SU-DHL-6 (cell line): ENCODE data around the gene NKTR.

Experiments
- EZH2phosphoT487 ChIP-seq: fragments of 200-600 bp; sonication (generic), shearing (Covaris generic); conservative IDR thresholded peaks from 2 replicates; pipeline ENCODE4 v1.6.1; 2018; ENCODE audit warnings: mild to moderate bottlenecking, antibody characterized with exemption, low read length, moderate library complexity, mixed read lengths
- TF ChIP-seq, protein P1 (sequence below): fragments of 200-600 bp; sonication (generic); IDR thresholded peaks from one replicate; pipeline ENCODE4 v1.5.1; 2017; ENCODE audit warnings: antibody characterized with exemption, mild to moderate bottlenecking, low read length, moderate library complexity; ENCODE audit not compliant: insufficient read depth, poor library complexity, severe bottlenecking

DNA sequence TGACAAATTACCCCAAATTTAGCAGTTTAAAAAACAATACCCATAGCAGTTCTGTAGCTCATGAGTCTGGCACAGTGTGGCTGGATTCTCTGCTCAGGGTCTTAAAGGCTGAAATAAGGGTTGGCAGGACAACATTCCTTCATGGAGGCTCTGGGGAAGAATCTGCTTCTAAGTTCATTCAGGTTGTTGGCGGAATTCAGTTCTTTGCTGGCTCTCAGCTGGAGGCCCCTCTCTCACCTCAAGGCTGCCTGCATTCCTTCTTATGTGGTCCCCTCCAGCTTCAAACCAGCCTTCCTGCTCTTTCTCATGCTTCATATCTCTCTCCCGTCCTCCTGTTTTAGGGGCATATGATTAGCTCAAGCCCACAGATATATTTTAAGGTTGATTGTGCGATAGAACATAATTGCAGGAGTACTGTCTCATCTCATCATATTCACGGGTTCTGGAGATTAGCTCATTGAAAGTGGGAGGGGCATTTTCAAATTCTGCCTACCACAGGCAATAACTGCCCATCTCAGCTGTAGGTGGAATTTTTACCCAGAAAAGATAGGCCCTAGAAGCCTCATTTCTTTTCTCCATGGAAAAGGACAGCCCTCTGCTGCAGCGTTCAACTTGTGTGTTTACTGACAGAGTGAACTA lies 47.5 kb downstream of the NKTR start:
- TF ChIP-seq, protein P1, sequence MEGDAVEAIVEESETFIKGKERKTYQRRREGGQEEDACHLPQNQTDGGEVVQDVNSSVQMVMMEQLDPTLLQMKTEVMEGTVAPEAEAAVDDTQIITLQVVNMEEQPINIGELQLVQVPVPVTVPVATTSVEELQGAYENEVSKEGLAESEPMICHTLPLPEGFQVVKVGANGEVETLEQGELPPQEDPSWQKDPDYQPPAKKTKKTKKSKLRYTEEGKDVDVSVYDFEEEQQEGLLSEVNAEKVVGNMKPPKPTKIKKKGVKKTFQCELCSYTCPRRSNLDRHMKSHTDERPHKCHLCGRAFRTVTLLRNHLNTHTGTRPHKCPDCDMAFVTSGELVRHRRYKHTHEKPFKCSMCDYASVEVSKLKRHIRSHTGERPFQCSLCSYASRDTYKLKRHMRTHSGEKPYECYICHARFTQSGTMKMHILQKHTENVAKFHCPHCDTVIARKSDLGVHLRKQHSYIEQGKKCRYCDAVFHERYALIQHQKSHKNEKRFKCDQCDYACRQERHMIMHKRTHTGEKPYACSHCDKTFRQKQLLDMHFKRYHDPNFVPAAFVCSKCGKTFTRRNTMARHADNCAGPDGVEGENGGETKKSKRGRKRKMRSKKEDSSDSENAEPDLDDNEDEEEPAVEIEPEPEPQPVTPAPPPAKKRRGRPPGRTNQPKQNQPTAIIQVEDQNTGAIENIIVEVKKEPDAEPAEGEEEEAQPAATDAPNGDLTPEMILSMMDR: no peak
- TF ChIP-seq EZH2phosphoT487: no peak
